Endothelial cell of umbilical vein (primary cell): ENCODE results near the gene SAE1. TPM values are rescaled to one million over a fixed set of nuclear protein-coding genes. Genes with fewer than 3 reads are reported as not detected.
A peak's percentile ranks its signal among the peaks of the same experiment; 100 is the strongest.
"Not testable (repeated sequence)": the region's sequence is repeated elsewhere in the genome, so short reads cannot be mapped to it uniquely, and the experiment has no call there.

Experiments used
- BruUV-seq: library from RNA; stranded (reverse); fragments of 400-500 nt; replicated peaks from 2 replicates; lab custom pipeline; 2021; lab: Mats Ljungman, UMichigan
- CTCF ChIA-PET: fragments of 300-600, 350-600 bp; sonication (Branson Sonifier 250); formaldehyde crosslinking; loops from one replicate; lab custom pipeline; 2021; ENCODE audit warnings: antibody characterized with exemption, inconsistent platforms; lab: Charles Lee
- POLR2A ChIA-PET: fragments of 300-600, 350-600 bp; sonication (Branson Sonifier 250); formaldehyde crosslinking; loops from one replicate; lab custom pipeline; 2021; ENCODE audit warnings: antibody characterized with exemption, inconsistent platforms; lab: Charles Lee
- DNase-seq: peaks from one replicate; pipeline ENCODE4 v3.0.0-alpha.2; 2011; ENCODE audit warnings: low read depth, low spot score
- FAIRE-seq: peaks from 2 replicates; lab custom pipeline; 2011; peaks lifted over from hg19 to GRCh38; lab: Jason Lieb, UNC
- H2AFZ ChIP-seq: 2 replicates; pipeline ENCODE4 v1.6.0; 2012; ENCODE audit warnings: low read depth, low read length, control low read depth, inconsistent platforms
- H3K27ac ChIP-seq: 2 replicates; pipeline ENCODE4 v1.5.1; 2011; ENCODE audit warnings: low read depth, mild to moderate bottlenecking, control low read depth, low read length, moderate library complexity; ENCODE audit not compliant: insufficient read depth
- H3K27me3 ChIP-seq, 2 experiments: 2 replicates each; pipeline versions ENCODE4 v1.6.0 to v1.6.1; 2011; ENCODE audit warnings: low read length in 2 of 2, mixed read lengths in 1 of 2; ENCODE audit not compliant: control insufficient read depth in 2 of 2, insufficient read depth in 2 of 2
- H3K36me3 ChIP-seq, 2 experiments: 2 replicates in 1 of 2; 3 replicates in 1 of 2; pipeline ENCODE4 v1.5.1; 2011; ENCODE audit warnings: low read length in 2 of 2, mild to moderate bottlenecking in 1 of 2, moderate library complexity in 1 of 2; ENCODE audit not compliant: control insufficient read depth in 2 of 2, insufficient read depth in 2 of 2; ENCODE audit errors: extremely low read depth in 1 of 2
- H3K4me1 ChIP-seq: 3 replicates; pipeline ENCODE4 v1.5.1; 2011; ENCODE audit warnings: mild to moderate bottlenecking, low read length; ENCODE audit not compliant: control insufficient read depth, insufficient read depth; ENCODE audit errors: extremely low read depth
- H3K4me2 ChIP-seq: 2 replicates; pipeline ENCODE4 v1.6.1; 2011; ENCODE audit warnings: low read length, control low read depth, mixed read lengths; ENCODE audit not compliant: insufficient read depth
- H3K4me3 ChIP-seq, 3 experiments: fragments of 200-600 bp in 1 of 3; sonication (generic), shearing (Covaris generic) in 1 of 3; replicated peaks in 1 of 3; 2 replicates each; pipeline ENCODE4 v1.5.1; 2011 to 2016; ENCODE audit warnings: control low read depth in 3 of 3, low read length in 3 of 3, mild to moderate bottlenecking in 2 of 3, inconsistent platforms in 1 of 3, low read depth in 1 of 3, moderate library complexity in 1 of 3; ENCODE audit not compliant: insufficient read depth in 1 of 3
- H3K79me2 ChIP-seq: 2 replicates; pipeline ENCODE4 v1.6.0; 2012; ENCODE audit warnings: low read length, inconsistent platforms; ENCODE audit not compliant: control insufficient read depth, insufficient read depth
- H3K9ac ChIP-seq: replicated peaks from 2 replicates; pipeline ENCODE3; 2011; ENCODE audit warnings: low read length, control low read depth; ENCODE audit not compliant: insufficient read depth; ENCODE audit errors: extremely low read depth
- H3K9me1 ChIP-seq: replicated peaks from 3 replicates; pipeline ENCODE4 v1.6.0; 2011; ENCODE audit warnings: mild to moderate bottlenecking, low read length; ENCODE audit not compliant: control insufficient read depth, insufficient read depth; ENCODE audit errors: extremely low read depth
- H3K9me3 ChIP-seq: replicated peaks from 2 replicates; pipeline ENCODE4 v1.5.1; 2012; ENCODE audit warnings: low read length, inconsistent platforms; ENCODE audit not compliant: control insufficient read depth, insufficient read depth
- H4K20me1 ChIP-seq: replicated peaks from 2 replicates; pipeline ENCODE3; 2011; ENCODE audit warnings: mild to moderate bottlenecking, low read length; ENCODE audit not compliant: control insufficient read depth, insufficient read depth; ENCODE audit errors: extremely low read depth
- FOS ChIP-seq: IDR thresholded peaks from 2 replicates; pipeline ENCODE4 v1.6.1; 2011; ENCODE audit warnings: mild to moderate bottlenecking, low read length, moderate library complexity, borderline replicate concordance; ENCODE audit not compliant: insufficient read depth
- JUN ChIP-seq: IDR thresholded peaks from 2 replicates; pipeline ENCODE4 v1.6.1; 2011; ENCODE audit warnings: borderline replicate concordance, low read depth; ENCODE audit not compliant: insufficient read length, insufficient read depth
- dilution Hi-C: fragments of 300-500 bp; cut with MboI; formaldehyde crosslinking; loops from one replicate; pipeline ENCODE4 v1.15.0; 2019; ENCODE audit warnings: low sequenced_read_pairs; ENCODE audit not compliant: extremely low pct_ligation_motif_present
- intact Hi-C: fragments of 100-400 bp; cut with micrococcal nuclease; formaldehyde crosslinking; loops from one replicate; pipeline ENCODE4 v1.10.0; 2022
- polyA plus RNA-seq, 4 experiments: library from polyadenylated mRNA; depleted of rRNA in 3 of 4; stranded (reverse) in 3 of 4; unstranded in 1 of 4; fragments of >200 nt; gene quantifications; 2 replicates each; pipeline versions ENCODE4 v1.2.1 to v1.2.3, GENCODE V29; 2011 to 2012; ENCODE audit warnings: missing spikeins in 1 of 4
- total RNA-seq: library from RNA; stranded (reverse); gene quantifications from 2 replicates; pipeline ENCODE4 v1.2.3, GENCODE V29; 2021
- TF ChIP-seq, protein P1 (sequence below), 2 donors: IDR thresholded peaks; 1 replicate in 1 of 2; 2 replicates in 1 of 2; pipeline ENCODE4 v1.5.1; 2011; ENCODE audit warnings: low read length in 2 of 2, mild to moderate bottlenecking in 2 of 2, moderate library complexity in 2 of 2, control low read depth in 1 of 2, inconsistent platforms in 1 of 2, low read depth in 1 of 2; ENCODE audit not compliant: insufficient read depth in 1 of 2; ENCODE audit errors: extremely low read depth in 1 of 2

SAE1 gene
- total and polyA plus RNA-seq, 2 donors (not counting 3 experiments of a cell fraction or from before 2014, with no cell fraction given), result 165 to 219 TPM

DNA sequence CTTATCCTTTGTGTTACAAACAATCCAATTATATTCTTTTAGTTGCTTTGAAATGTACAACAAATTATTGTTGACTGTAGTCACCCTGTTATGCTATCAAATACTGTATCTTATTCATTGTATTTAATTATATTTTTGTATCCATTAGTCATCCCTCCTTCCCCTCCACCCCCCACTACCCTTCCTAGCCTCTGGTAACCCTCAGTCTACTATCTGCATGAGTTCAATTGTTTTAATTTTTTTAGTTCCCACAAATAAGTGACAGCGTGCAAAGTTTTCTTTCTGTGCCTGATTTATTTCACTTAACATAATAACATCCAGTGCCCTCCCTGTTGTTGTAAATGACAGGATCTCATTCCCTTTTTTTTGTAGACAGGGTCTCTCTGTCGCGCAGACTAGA, 4.5 kb downstream of the SAE1 start:
- Histone ChIP-seq H3K27ac (peak overlapping the region; percentile 27), H3K79me2 (peaks cover 90% of the 10 kb centered on the region), H3K36me3 (no peaks in the 10 kb centered on the region), H3K4me3 (no peak overlapping the region), H3K9me3 (no peaks in the 10 kb centered on the region), H3K4me1 (peaks cover 30% of the 10 kb centered on the region), H3K9me1 (no peaks in the 10 kb centered on the region), H3K9ac (no peak overlapping the region), H2AFZ (no peak overlapping the region), H3K4me2 (peak overlapping the region; percentile 18), H4K20me1 (no peaks in the 10 kb centered on the region), H3K27me3 (no peaks in the 10 kb centered on the region)
- FAIRE-seq, result peak; percentile 75
- intact Hi-C loops (loop anchor here (2.0 kb wide), 1 partner anchor 22 kb away; no protein-coding TSS in a partner anchor), dilution Hi-C loops (no loop called here)
- ChIA-PET POLR2A (no interaction called here), CTCF (interaction anchor here (5.0 kb wide), 1 partner anchor 56 kb away, joined by 30 read pairs; no protein-coding TSS in a partner anchor)
- BruUV-seq, result no TSS peak
- TF ChIP-seq, protein P1, sequence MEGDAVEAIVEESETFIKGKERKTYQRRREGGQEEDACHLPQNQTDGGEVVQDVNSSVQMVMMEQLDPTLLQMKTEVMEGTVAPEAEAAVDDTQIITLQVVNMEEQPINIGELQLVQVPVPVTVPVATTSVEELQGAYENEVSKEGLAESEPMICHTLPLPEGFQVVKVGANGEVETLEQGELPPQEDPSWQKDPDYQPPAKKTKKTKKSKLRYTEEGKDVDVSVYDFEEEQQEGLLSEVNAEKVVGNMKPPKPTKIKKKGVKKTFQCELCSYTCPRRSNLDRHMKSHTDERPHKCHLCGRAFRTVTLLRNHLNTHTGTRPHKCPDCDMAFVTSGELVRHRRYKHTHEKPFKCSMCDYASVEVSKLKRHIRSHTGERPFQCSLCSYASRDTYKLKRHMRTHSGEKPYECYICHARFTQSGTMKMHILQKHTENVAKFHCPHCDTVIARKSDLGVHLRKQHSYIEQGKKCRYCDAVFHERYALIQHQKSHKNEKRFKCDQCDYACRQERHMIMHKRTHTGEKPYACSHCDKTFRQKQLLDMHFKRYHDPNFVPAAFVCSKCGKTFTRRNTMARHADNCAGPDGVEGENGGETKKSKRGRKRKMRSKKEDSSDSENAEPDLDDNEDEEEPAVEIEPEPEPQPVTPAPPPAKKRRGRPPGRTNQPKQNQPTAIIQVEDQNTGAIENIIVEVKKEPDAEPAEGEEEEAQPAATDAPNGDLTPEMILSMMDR (IDR thresholded peaks at IDR 0.05; ENCODE audit: extremely low read depth in 1 of 2, insufficient read depth in 1 of 2, low read depth in 1 of 2, low read length in 2 of 2), result no peak
- peak; percentile 22 for TF ChIP-seq FOS
- TF ChIP-seq JUN, result peak; percentile 19
- peak; percentile 68 for DNase-seq

- H3K9ac ChIP-seq, H3K9me1 ChIP-seq, H4K20me1 ChIP-seq, H3K4me2 ChIP-seq, dilution Hi-C loops, H3K4me1 ChIP-seq, H3K27ac ChIP-seq, intact Hi-C loops, H3K9me3 ChIP-seq, H2AFZ ChIP-seq, BruUV-seq, DNase-seq, H3K4me3 ChIP-seq, H3K27me3 ChIP-seq: not testable (repeated sequence)
- CTCF ChIA-PET, result interaction anchor here (1.1 to 1.5 kb wide), 4 partner anchors 10 to 105 kb away, joined by 3 to 5 read pairs (median 4); partner anchors contain the start of gene SAE1
- POLR2A ChIA-PET, result interaction anchor here (0.5 kb wide), 1 partner anchor 85 kb away, joined by 3 read pairs; no protein-coding TSS in a partner anchor
- H3K79me2 ChIP-seq, result peaks cover 88% of the 10 kb centered on the region
- peak; percentile 50 for FAIRE-seq
- H3K36me3 ChIP-seq, result peaks cover 17 to 21% of the 10 kb centered on the region in 2 experiments
Observed at GRCh38 chr19:47141252-47141651, 10.6 kb downstream of the SAE1 start.
